Cardiac fibroblast (primary cell): ENCODE data around the gene ZNF593.

Source experiments
- DNase-seq, 2 donors: peaks; one replicate each; pipeline versions ENCODE4 v3.0.0 to v3.0.0-alpha.2; 2010; ENCODE audit warnings: low read depth in 2 of 2
- H3K4me3 ChIP-seq, 2 donors: replicated peaks in 1 of 2; 1 replicate in 1 of 2; 2 replicates in 1 of 2; pipeline ENCODE4 v1.5.1; 2011; ENCODE audit warnings: low read depth in 2 of 2, low read length in 2 of 2, mild to moderate bottlenecking in 2 of 2, moderate library complexity in 1 of 2
- CTCF ChIP-seq: IDR thresholded peaks from one replicate; pipeline ENCODE4 v1.5.1; 2011; ENCODE audit warnings: low read depth, mild to moderate bottlenecking, low read length, inconsistent platforms

The ZNF593 gene

GRCh38 chr1:26132834-26133167 lies 36.9 kb upstream of the ZNF593 start:
- no peak for DNase-seq
- no peak overlapping the region for H3K4me3 ChIP-seq
- no peak for TF ChIP-seq CTCF

- no peak for TF ChIP-seq CTCF
- DNase-seq: no peak
- no peak overlapping the region for H3K4me3 ChIP-seq
Measured at GRCh38 chr1:26134466-26134865, 35.2 kb upstream of the ZNF593 start.

- TF ChIP-seq CTCF: no peak
- H3K4me3 ChIP-seq: no peak overlapping the region
- no peak for DNase-seq
Measured at GRCh38 chr1:26138974-26139558, 30.6 kb upstream of the ZNF593 start.

- no peak for DNase-seq
- no peak for TF ChIP-seq CTCF
- no peak overlapping the region for H3K4me3 ChIP-seq
Measured at GRCh38 chr1:26142159-26142558, 27.5 kb upstream of the ZNF593 start.

- no peak overlapping the region for H3K4me3 ChIP-seq
- DNase-seq: peak; percentile 88 to 89
- peak; percentile 71 for TF ChIP-seq CTCF
Measured at GRCh38 chr1:26145041-26145959, 24.4 kb upstream of the ZNF593 start.

- H3K4me3 ChIP-seq: no peak overlapping the region
- TF ChIP-seq CTCF: no peak
- no peak for DNase-seq
Measured at GRCh38 chr1:26145960-26146294, 23.8 kb upstream of the ZNF593 start.
